ENCODE measurements around the gene ATL2.
"Not testable (repeated sequence)": the region's sequence is repeated elsewhere in the genome, so short reads cannot be mapped to it uniquely, and the experiment has no call there.

ATL2 gene

GRCh38 chr2:38261569-38262068 lies 115.5 kb downstream of the ATL2 start:
- no peak overlapping the region for H3K4me3 ChIP-seq (ENCODE audit: low read depth, low read length)
- no peaks in the 10 kb centered on the region for H3K36me3 ChIP-seq (ENCODE audit: control insufficient read depth, insufficient read depth, low read length)
- no peaks in the 10 kb centered on the region for H3K9me3 ChIP-seq (ENCODE audit: control insufficient read depth, insufficient read depth, low read length)
- H3K9ac ChIP-seq (ENCODE audit: low read depth, low read length): no peak overlapping the region
- H3K27ac ChIP-seq (ENCODE audit: low read depth, low read length): no peak overlapping the region
- H3K27me3 ChIP-seq (ENCODE audit: control insufficient read depth, insufficient read depth, low read length): no peaks in the 10 kb centered on the region
- H3K4me1 ChIP-seq (ENCODE audit: control insufficient read depth, insufficient read depth, low read length): 0 out of 2 replicates have a peak, but pooled peaks cover 3% of the 10 kb centered on the region

GRCh38 chr2:38260972-38261371 lies 116.1 kb downstream of the ATL2 start:
- Histone ChIP-seq H3K9ac (ENCODE audit: low read depth, low read length) (no peak overlapping the region), H3K4me3 (ENCODE audit: low read depth, low read length) (no peak overlapping the region), H3K27me3 (ENCODE audit: control insufficient read depth, insufficient read depth, low read length) (no peaks in the 10 kb centered on the region), H3K4me1 (ENCODE audit: control insufficient read depth, insufficient read depth, low read length) (0 out of 2 replicates have a peak, but pooled peaks cover 3% of the 10 kb centered on the region), H3K9me3 (ENCODE audit: control insufficient read depth, insufficient read depth, low read length) (no peaks in the 10 kb centered on the region), H3K36me3 (ENCODE audit: control insufficient read depth, insufficient read depth, low read length) (no peaks in the 10 kb centered on the region), H3K27ac (ENCODE audit: low read depth, low read length) (no peak overlapping the region)

- Histone ChIP-seq H3K27ac (ENCODE audit: low read depth, low read length) (no peak overlapping the region), H3K9me3 (ENCODE audit: control insufficient read depth, insufficient read depth, low read length) (no peaks in the 10 kb centered on the region), H3K36me3 (ENCODE audit: control insufficient read depth, insufficient read depth, low read length) (no peaks in the 10 kb centered on the region), H3K4me3 (ENCODE audit: low read depth, low read length) (no peak overlapping the region), H3K9ac (ENCODE audit: low read depth, low read length) (no peak overlapping the region), H3K4me1 (ENCODE audit: control insufficient read depth, insufficient read depth, low read length) (0 out of 2 replicates have a peak, but pooled peaks cover 3% of the 10 kb centered on the region), H3K27me3 (ENCODE audit: control insufficient read depth, insufficient read depth, low read length) (no peaks in the 10 kb centered on the region)
Measured at GRCh38 chr2:38260469-38260868, 116.6 kb downstream of the ATL2 start.

GRCh38 chr2:38259311-38259710 lies 117.8 kb downstream of the ATL2 start:
- Histone ChIP-seq H3K4me3 (ENCODE audit: low read depth, low read length) (no peak overlapping the region), H3K4me1 (ENCODE audit: control insufficient read depth, insufficient read depth, low read length) (0 out of 2 replicates have a peak, but pooled peaks cover 3% of the 10 kb centered on the region), H3K9ac (ENCODE audit: low read depth, low read length) (no peak overlapping the region), H3K9me3 (ENCODE audit: control insufficient read depth, insufficient read depth, low read length) (no peaks in the 10 kb centered on the region), H3K27ac (ENCODE audit: low read depth, low read length) (no peak overlapping the region), H3K27me3 (ENCODE audit: control insufficient read depth, insufficient read depth, low read length) (no peaks in the 10 kb centered on the region), H3K36me3 (ENCODE audit: control insufficient read depth, insufficient read depth, low read length) (no peaks in the 10 kb centered on the region)

- H3K4me3 ChIP-seq (ENCODE audit: low read depth, low read length); H3K9ac ChIP-seq (ENCODE audit: low read depth, low read length); H3K36me3 ChIP-seq (ENCODE audit: control insufficient read depth, insufficient read depth, low read length); H3K4me1 ChIP-seq (ENCODE audit: control insufficient read depth, insufficient read depth, low read length); H3K27ac ChIP-seq (ENCODE audit: low read depth, low read length); H3K27me3 ChIP-seq (ENCODE audit: control insufficient read depth, insufficient read depth, low read length); H3K9me3 ChIP-seq (ENCODE audit: control insufficient read depth, insufficient read depth, low read length): not testable (repeated sequence)
Measured at GRCh38 chr2:38257680-38258079, 119.4 kb downstream of the ATL2 start.

GRCh38 chr2:38256610-38257009 lies 120.5 kb downstream of the ATL2 start:
- H3K27ac ChIP-seq (ENCODE audit: low read depth, low read length): no peak overlapping the region
- H3K4me1 ChIP-seq (ENCODE audit: control insufficient read depth, insufficient read depth, low read length): no peaks in the 10 kb centered on the region
- no peak overlapping the region for H3K4me3 ChIP-seq (ENCODE audit: low read depth, low read length)
- no peaks in the 10 kb centered on the region for H3K36me3 ChIP-seq (ENCODE audit: control insufficient read depth, insufficient read depth, low read length)
- H3K9ac ChIP-seq (ENCODE audit: low read depth, low read length): no peak overlapping the region
- H3K27me3 ChIP-seq (ENCODE audit: control insufficient read depth, insufficient read depth, low read length): no peaks in the 10 kb centered on the region
- H3K9me3 ChIP-seq (ENCODE audit: control insufficient read depth, insufficient read depth, low read length): no peaks in the 10 kb centered on the region

GRCh38 chr2:38255211-38255610 lies 121.9 kb downstream of the ATL2 start:
- Histone ChIP-seq H3K27ac (ENCODE audit: low read depth, low read length) (no peak overlapping the region), H3K9ac (ENCODE audit: low read depth, low read length) (no peak overlapping the region), H3K4me1 (ENCODE audit: control insufficient read depth, insufficient read depth, low read length) (no peaks in the 10 kb centered on the region), H3K4me3 (ENCODE audit: low read depth, low read length) (no peak overlapping the region), H3K27me3 (ENCODE audit: control insufficient read depth, insufficient read depth, low read length) (no peaks in the 10 kb centered on the region), H3K9me3 (ENCODE audit: control insufficient read depth, insufficient read depth, low read length) (no peaks in the 10 kb centered on the region), H3K36me3 (ENCODE audit: control insufficient read depth, insufficient read depth, low read length) (no peaks in the 10 kb centered on the region)

- H3K27me3 ChIP-seq (ENCODE audit: control insufficient read depth, insufficient read depth, low read length): no peaks in the 10 kb centered on the region
- no peaks in the 10 kb centered on the region for H3K36me3 ChIP-seq (ENCODE audit: control insufficient read depth, insufficient read depth, low read length)
- no peak overlapping the region for H3K4me3 ChIP-seq (ENCODE audit: low read depth, low read length)
- no peak overlapping the region for H3K9ac ChIP-seq (ENCODE audit: low read depth, low read length)
- H3K4me1 ChIP-seq (ENCODE audit: control insufficient read depth, insufficient read depth, low read length): no peaks in the 10 kb centered on the region
- H3K27ac ChIP-seq (ENCODE audit: low read depth, low read length): no peak overlapping the region
- H3K9me3 ChIP-seq (ENCODE audit: control insufficient read depth, insufficient read depth, low read length): no peaks in the 10 kb centered on the region
Measured at GRCh38 chr2:38254796-38255195, 122.3 kb downstream of the ATL2 start.

GRCh38 chr2:38251940-38252339 lies 125.1 kb downstream of the ATL2 start:
- Histone ChIP-seq H3K4me3 (ENCODE audit: low read depth, low read length) (no peak overlapping the region), H3K4me1 (ENCODE audit: control insufficient read depth, insufficient read depth, low read length) (no peaks in the 10 kb centered on the region), H3K36me3 (ENCODE audit: control insufficient read depth, insufficient read depth, low read length) (no peaks in the 10 kb centered on the region), H3K9me3 (ENCODE audit: control insufficient read depth, insufficient read depth, low read length) (no peaks in the 10 kb centered on the region), H3K9ac (ENCODE audit: low read depth, low read length) (no peak overlapping the region), H3K27me3 (ENCODE audit: control insufficient read depth, insufficient read depth, low read length) (no peaks in the 10 kb centered on the region), H3K27ac (ENCODE audit: low read depth, low read length) (no peak overlapping the region)

- no peak overlapping the region for H3K4me3 ChIP-seq (ENCODE audit: low read depth, low read length)
- H3K9me3 ChIP-seq (ENCODE audit: control insufficient read depth, insufficient read depth, low read length): no peaks in the 10 kb centered on the region
- no peaks in the 10 kb centered on the region for H3K27me3 ChIP-seq (ENCODE audit: control insufficient read depth, insufficient read depth, low read length)
- H3K4me1 ChIP-seq (ENCODE audit: control insufficient read depth, insufficient read depth, low read length): no peaks in the 10 kb centered on the region
- H3K9ac ChIP-seq (ENCODE audit: low read depth, low read length): no peak overlapping the region
- no peak overlapping the region for H3K27ac ChIP-seq (ENCODE audit: low read depth, low read length)
- no peaks in the 10 kb centered on the region for H3K36me3 ChIP-seq (ENCODE audit: control insufficient read depth, insufficient read depth, low read length)
Measured at GRCh38 chr2:38248707-38249106, 128.4 kb downstream of the ATL2 start.

- Histone ChIP-seq H3K4me3 (ENCODE audit: low read depth, low read length) (no peak overlapping the region), H3K4me1 (ENCODE audit: control insufficient read depth, insufficient read depth, low read length) (no peaks in the 10 kb centered on the region), H3K9ac (ENCODE audit: low read depth, low read length) (no peak overlapping the region), H3K27ac (ENCODE audit: low read depth, low read length) (no peak overlapping the region), H3K9me3 (ENCODE audit: control insufficient read depth, insufficient read depth, low read length) (no peaks in the 10 kb centered on the region), H3K27me3 (ENCODE audit: control insufficient read depth, insufficient read depth, low read length) (no peaks in the 10 kb centered on the region), H3K36me3 (ENCODE audit: control insufficient read depth, insufficient read depth, low read length) (no peaks in the 10 kb centered on the region)
Measured at GRCh38 chr2:38248255-38248654, 128.8 kb downstream of the ATL2 start.

GRCh38 chr2:38246105-38246504 lies 131.0 kb downstream of the ATL2 start:
- Histone ChIP-seq H3K4me3 (ENCODE audit: low read depth, low read length) (no peak overlapping the region), H3K36me3 (ENCODE audit: control insufficient read depth, insufficient read depth, low read length) (no peaks in the 10 kb centered on the region), H3K27me3 (ENCODE audit: control insufficient read depth, insufficient read depth, low read length) (no peaks in the 10 kb centered on the region), H3K27ac (ENCODE audit: low read depth, low read length) (no peak overlapping the region), H3K4me1 (ENCODE audit: control insufficient read depth, insufficient read depth, low read length) (no peaks in the 10 kb centered on the region), H3K9me3 (ENCODE audit: control insufficient read depth, insufficient read depth, low read length) (no peaks in the 10 kb centered on the region), H3K9ac (ENCODE audit: low read depth, low read length) (no peak overlapping the region)

Data from HUES48 (cell line).